ENCODE results near the gene GLT1D1.

The GLT1D1 gene

GRCh38 chr12:129009833-129010622 is 156.8 kb downstream of the GLT1D1 start:
- DNase-seq, result no peak

DNA sequence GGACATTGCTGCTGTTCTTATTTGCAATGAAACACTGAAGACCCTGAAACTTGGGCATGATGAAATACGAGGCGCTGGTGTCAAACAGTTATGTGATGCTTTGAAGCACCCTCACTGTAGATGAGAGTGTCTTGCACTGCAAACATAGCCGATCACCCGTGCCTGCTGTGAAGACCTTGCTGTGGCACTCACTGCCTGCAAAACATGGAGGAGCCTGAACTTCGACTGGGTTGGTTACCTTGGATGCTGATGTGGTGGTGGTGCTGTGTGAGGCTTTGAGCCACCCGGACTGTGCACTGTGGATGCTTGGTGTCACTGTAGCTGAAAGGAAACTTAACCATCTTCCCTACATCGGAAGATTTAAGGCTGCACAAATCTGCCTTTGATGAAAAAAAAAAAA is 162.9 kb downstream of the GLT1D1 start:
- no peak for DNase-seq

- no peak for DNase-seq
Observed at GRCh38 chr12:129025055-129025454, 171.8 kb downstream of the GLT1D1 start.

DNA sequence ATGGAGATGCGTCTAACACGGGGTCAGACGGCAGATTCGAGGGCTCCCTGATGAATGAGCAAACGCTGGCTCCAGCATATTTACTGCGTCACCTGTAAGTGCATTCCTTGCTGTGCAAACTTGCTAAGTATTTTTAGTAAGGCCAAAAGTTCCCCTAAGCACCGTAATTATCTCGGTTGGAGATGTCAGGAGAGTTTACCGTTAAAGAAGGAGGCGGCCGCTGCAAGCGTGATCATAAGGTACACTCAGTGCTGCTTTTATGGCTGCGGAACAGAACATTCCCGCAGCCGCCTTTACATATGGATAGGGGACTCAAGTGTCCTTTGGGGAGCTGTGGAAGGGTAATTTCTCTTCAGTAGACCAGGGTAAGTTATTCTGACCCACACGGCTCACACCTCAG is 175.6 kb downstream of the GLT1D1 start:
- DNase-seq, result no peak
